Kidney capillary endothelial cell (primary cell): ENCODE data around the gene CTNNA1.
A peak's percentile ranks its signal among the peaks of the same experiment; 100 is the strongest.

Experiments used
- DNase-seq: peaks from one replicate; pipeline ENCODE4 v3.0.0-alpha.2; 2018; ENCODE audit warnings: low spot score

CTNNA1 gene

DNA sequence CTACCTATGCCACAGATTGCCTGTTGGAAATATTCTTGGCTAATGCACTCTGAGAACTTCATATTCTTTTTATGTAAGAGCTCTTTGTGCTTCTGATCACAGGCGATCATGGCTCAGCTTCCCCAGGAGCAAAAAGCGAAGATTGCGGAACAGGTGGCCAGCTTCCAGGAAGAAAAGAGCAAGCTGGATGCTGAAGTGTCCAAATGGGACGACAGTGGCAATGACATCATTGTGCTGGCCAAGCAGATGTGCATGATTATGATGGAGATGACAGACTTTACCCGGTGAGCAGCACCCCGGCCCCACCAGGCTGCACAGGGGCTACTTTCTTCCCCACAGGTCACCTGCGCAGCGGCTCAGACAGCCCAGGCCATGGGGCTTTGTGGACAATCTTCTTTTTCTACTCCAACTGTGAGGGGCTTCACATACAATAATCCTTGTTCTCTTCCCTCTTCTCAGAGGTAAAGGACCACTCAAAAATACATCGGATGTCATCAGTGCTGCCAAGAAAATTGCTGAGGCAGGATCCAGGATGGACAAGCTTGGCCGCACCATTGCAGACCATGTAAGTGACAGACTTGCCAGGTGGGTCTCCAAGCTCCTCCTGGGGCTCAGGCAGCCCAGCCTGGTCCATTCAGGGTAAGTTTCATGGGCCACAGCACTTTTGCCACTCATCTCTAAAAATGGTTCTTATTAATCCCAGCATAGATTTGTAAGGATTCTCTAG, 177.3 kb downstream of the CTNNA1 start:
- DNase-seq = no peak

DNA sequence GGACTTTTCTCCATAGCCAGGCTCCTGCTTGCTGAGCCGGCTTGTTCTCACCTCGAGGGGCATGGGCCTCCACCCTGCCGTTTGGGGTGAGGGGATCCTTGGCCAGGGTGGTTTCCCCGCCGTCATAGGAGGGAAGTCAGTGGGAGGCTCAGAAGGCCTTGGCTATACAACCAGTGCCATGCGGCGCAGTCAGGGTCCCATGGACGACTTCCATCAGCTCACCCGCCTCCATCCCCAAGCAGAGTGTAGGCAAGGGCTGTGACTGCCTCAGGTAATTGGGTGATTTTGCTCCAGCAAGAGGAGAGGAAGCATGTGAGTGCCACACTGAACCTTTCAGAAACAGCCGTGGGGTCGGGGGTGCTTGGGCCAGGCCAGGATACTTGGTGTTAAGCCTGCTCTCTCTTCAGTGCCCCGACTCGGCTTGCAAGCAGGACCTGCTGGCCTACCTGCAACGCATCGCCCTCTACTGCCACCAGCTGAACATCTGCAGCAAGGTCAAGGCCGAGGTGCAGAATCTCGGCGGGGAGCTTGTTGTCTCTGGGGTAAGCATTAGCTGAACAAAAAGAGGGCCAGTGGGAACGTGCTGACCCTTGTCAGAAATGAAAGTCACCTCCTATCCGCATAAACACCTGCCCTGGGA, 179.1 kb downstream of the CTNNA1 start:
- no peak for DNase-seq

DNA sequence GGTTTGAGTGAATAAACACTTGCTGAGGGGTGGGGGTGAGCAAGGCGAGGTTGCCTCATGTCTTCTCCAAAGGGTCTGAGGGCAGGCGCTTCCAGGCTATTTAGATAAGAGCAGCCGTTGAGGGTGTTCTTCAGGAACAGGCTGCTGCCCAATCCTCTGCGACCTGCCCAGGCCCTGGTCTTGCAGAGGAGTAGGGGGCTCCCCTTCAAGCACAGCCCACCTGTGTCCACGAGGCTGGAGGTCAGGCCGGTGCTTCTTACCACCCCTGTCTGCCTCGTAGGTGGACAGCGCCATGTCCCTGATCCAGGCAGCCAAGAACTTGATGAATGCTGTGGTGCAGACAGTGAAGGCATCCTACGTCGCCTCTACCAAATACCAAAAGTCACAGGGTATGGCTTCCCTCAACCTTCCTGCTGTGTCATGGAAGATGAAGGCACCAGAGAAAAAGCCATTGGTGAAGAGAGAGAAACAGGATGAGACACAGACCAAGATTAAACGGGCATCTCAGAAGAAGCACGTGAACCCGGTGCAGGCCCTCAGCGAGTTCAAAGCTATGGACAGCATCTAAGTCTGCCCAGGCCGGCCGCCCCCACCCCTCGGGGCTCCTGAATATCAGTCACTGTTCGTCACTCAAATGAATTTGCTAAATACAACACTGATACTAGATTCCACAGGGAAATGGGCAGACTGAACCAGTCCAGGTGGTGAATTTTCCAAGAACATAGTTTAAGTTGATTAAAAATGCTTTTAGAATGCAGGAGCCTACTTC, 180.5 kb downstream of the CTNNA1 start:
- DNase-seq = no peak

DNA sequence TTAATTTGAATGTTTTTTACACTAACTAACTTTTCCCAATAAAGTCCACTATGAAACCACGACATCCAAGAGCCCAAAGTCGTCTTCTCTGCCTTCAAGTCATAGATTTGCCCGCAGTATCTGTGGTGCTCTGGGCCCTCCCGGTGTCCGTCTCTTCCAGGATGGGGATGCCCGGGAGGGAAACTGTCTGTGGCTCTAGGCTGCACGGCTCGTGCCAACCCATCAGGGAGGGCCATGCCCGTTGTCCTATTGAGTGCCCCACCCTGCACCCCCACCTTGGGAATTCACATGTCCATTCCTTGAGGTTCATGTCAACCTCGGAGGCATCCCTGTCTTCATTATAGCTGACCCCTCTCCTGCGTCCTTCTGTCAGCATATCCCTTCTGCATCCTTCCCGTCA, 181.7 kb downstream of the CTNNA1 start:
- DNase-seq = no peak

DNA sequence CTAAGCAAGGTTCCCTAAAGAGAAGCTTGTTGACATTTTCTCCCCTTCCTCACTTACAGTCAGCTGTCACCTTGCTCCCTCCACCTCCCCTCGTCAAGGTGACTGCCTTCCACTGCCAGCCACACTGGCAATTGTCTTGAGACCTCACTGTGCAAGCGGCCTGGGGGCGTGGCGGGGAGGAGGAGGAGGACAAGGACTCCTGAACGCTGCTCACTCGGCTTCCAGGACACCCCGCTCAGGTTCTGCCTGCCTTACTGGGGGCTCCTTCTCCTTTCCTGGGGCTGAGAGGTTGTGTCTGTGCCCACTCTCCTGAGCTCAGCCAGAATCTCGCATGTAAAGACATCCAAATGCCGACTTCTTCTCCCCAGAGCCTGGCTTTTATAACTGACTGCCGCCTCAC, 182.2 kb downstream of the CTNNA1 start:
- no peak for DNase-seq

DNA sequence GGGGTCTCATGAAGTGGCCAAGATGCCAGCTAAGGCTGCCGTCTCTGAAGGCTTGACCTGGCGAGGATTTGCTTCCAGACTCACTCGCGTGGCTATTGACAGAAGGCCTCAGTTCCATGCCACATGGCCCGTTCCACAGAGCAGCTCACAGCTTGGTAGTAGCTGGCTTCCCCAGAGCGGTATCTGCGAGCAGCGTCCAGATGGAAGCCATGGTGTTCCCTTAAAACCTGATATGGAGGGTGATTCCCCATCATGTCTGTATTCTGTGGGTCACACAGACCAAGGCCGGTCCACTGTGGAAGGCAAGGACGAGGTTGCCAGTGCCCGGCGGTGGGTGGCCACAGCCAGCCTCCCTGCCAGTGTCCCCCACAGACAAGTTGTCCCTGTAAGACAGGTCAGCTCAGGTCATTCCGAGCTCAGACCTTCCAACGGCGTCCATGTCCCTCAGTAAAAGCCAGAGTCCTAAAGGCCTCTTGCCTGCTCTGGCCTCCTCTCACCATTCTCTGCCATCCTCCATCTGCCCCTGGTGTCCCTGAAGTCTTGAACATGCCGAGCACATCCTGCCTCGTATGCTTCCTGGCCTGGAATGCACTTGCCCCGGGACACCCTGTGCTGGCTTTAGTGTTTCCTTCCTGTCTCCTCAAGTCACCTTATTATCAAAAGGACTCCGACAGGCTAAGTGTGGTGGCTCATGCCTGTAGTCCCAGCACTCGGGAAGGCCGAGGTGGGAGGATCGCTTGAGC, 183.2 kb downstream of the CTNNA1 start:
- peak; percentile 83 for DNase-seq

DNA sequence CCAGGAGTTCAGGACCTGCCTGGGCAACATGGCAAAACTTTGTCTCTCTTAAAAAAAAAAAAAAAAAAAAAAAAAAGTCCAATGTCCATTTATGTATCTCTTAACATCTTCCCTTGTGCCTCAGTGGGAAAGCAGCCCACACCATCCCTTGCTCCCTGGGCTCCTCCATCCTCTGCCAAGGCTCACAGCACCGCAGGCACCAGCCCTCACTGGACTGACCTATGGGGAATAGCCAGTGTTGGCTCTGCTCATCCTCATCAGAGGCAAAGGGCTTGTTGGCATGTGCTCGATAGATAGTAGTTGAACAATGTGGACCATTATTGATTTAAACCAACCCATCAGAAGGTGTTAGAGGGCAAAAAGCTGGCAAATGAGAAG, 183.7 kb downstream of the CTNNA1 start:
- no peak for DNase-seq

DNA sequence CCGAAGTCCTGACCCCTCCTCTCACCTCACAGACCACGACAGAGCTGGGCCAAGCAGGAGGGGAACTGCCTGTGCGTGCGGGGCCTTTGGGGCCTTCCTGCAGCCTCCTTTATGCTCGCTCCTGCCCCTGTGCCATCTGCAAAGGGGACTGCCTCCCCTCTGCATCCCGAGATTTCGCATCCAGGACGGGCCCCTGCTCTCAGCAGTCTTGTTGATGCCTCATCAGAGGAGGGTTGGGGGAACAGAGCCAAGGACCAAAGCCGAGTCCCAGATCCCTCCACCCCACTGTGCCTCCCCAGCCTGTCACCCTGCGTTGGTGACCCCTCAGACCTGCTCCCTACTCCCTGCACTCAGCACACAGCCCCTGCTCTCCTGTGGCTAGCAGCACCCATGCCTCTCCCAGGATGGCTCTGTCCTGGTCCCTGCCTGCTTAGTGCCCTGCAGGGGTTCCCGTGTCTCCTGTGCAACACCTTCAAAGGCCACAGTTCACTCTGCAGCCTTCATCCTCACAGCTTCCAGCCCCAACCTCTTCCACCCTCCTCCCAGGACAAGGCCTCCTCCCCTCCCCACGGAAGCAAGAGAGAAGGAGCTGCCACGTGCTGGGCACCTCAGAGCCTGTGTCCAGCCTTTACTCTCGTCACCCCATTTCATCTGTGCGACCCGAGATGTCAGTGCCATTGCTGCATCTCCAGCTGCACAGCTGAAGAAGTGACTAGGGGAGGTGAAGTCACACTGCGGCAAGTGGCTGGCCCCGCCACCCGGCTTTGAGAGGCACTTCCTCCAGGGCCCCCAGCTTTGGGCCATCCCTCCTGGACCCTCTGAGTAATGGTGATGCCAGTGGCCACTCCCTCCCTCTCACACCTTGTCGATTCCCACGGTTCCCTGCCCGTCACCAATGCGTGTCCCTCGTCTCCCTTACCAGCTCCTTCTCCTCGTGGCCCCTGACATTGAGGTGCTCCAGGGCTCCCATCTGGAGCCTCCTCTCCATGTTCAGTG, 184.5 kb downstream of the CTNNA1 start:
- no peak for DNase-seq

DNA sequence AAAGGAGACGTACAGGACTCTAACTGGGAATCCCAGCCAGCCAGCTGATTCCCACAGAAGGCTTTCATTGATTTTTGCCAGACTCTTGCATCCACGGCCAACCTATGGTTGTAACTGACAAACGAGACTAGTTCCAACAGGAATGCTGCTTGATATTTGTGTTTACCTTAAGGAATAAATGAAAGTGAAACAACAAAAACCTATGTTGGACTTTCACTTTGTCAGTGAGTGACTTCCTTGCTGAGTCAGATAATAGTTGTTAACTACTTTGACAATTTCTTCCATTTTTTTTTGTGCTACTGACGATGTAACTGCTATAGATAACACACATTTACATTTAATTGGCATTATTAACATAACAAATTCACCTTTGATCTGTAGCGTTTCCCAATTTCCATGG, 185.3 kb downstream of the CTNNA1 start:
- no peak for DNase-seq

DNA sequence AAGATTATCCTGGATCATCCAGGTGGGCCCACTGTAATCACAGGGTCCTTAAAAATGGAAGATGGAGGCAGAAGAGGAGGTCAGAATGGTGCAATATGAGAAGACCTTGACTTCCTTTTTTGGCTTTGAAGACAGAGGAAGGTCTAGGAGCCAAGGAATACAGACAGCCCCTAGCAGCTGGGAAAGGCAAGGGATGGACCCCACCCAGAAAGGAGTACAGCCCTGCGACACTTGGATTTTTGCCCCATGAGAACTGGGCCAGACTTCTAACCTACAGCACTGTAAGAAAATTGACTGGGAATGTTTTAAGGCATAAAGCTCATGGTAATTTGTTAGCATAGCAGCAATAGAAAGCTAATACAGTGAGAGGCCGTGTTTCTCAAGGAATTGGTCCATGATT, 188.8 kb downstream of the CTNNA1 start:
- no peak for DNase-seq

DNA sequence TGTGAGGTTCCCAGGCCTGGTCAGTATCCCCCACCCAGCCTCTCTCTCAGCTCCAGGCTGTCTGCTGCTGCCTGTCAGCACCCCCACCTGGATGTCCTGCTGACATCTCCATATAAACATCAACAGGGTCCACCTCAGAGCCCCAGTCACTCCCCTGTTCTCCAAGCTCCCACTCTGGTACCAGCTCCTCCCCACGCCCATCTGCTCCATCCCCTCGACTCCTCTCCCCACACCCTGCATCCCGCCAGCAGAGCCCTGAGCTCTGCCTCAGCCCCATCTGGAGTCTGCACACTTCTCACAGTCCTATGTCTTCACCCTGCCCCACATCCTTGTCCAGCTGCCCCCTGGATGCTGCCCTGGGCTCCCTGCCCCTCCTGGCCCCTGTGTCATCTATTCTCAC, 189.6 kb downstream of the CTNNA1 start:
- no peak for DNase-seq

DNA sequence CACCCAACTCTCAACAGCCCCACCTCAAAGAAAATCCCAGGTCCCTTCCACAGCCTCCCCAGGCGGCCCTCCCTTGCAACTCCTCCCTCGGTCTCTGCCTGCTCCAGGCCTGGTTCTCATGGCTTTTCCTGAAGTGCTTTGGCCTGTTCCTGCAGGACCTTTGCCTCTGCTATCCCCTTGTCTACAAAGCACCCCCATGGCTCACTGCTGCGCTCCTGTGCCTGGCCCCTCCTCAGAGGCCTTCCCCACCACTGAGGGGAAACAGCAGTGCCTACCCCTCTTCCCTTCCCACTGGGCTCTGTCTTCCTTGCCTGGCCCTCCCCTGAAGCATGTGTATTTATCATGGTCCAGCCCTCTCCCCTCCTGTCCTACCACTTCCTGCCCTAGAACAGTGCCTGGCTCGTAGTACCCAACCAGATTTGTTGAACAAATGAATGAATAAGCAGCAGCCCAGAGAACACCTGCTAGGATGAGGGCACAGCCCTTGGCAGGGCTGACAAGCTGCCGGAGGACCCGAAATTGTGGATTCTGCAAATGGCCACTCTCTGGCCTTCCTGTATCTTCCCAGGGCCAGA, 190.5 kb downstream of the CTNNA1 start:
- DNase-seq = no peak

DNA sequence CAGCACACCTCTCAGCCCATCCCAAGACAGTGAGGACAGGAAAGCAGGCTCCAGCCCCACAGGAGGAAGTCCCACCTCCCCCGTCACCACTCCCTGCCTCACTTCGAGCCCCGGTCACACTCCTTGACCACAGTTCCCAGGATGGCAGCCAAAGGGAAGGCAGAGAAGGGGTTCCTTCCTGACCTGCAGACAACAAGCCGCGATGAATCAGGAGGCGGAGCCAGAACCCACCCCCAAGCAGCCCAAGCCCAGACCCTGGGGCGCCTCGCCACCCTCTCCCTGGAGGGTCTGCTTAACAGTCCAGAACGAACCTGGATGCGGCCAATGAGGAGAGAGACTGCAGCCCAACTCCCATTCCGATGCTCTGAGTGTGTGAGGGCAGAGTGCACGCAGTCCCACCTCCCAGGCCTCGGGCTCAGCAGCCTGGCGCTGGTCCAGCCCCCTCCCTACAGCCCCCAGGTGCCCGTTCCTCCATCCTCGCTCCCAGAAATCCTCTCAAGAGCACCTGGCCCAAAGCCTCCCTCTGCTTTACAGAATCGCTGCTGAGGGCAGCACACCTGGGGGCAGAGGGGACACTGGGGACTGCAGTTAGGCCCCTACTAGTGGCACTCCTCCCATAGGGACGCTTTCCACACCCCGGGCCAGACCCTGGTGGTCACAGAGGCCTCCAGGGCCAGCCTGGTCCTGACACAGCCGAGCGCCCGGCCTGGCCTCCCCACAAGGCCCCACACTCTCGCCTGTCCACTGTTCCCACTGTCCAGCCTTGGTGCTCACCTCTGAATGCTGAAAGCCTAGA, 191.5 kb downstream of the CTNNA1 start:
- no peak for DNase-seq

DNA sequence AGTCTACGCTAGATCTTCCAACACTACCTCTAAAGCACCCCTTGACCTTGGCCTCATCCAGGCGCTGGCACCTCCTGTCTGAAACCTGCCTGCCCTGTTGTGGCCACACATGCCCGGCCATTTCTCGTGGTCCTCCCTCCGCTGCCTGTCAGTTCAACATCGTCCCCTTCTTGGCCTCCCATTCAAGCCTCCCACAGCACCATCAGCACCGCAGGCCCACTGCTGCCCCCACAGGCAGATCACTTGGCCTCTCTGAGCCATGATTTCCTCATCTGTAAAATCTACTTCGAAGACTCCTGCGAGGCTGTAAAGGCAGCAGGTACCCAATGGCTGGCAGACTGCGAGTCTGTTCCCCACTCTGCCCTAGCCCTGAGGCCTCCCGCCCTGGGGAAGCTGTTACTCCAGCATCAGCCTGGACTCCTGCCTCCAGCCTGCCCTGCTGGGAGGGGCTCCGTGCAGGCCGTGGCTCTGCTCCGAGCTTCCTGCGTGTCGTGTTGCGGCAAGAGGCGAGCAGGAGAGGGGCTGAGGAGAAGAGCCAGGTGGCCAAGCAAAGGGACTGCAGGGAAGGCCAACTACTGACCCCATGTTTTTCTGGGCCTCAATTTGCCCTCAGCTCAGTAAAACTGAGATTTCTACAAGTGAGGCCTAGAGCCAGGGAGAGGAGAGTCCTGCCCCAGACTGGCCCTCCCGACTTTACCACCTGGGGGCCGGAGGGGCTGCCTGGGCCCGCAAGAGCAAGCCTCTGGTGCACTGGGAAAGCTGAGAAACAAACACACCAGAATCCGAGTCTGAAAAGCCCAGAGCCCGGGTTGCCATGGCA, 192.4 kb downstream of the CTNNA1 start:
- no peak for DNase-seq

DNA sequence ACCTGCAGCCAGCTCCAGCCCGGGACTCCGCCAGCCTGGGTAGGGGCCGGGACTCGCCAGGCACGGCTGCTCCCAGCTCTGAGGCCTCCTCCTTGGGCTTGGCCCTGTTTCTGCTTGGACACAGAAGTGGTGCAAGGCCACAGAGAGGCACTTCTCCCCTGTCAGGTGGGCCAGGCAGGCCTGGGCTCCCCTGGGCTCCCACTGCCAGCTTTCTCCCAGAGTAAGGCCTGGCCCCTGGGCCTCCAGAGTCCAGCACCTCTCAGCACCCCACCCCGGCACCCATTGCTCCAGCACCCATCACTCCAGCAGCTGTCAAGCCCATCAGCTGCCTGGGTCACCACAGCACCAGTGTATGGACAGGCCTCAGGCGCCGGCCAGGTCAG, 193.0 kb downstream of the CTNNA1 start:
- no peak for DNase-seq

DNA sequence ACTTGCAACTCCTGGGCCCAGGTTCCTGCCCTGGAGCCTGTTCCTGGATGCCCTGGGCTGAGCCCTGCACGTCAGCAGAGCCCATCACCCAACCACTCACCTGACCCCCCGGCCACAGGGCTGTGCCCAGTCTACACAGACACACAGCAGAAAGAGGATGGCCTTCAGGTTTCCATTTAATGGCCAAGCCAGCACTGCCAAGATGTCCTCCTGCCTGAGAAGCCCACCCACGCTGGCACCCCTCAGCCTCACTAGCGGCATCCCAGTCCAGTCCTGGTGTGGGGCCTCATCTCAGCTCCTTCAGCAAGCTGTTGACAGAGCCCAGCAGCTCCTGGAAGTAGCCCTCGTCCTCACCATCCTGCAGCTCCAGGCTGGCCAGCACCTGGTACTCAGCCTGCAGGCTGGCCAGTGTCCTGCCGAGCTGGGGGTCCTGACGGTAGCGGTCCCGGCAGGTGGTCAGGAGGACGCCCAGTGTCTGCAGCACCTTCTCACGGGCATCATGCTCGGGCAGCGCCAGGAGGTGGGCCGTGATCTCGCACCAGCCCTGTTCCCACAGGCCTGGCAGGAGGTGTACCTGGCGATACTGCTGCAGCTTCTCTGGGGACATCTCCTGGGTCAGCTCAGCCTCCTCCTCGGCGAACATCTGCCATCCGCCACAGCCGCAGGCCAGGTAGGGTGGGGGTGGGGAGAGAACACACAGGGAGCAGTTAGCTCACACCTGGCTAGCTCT, 193.8 kb downstream of the CTNNA1 start:
- no peak for DNase-seq

DNA sequence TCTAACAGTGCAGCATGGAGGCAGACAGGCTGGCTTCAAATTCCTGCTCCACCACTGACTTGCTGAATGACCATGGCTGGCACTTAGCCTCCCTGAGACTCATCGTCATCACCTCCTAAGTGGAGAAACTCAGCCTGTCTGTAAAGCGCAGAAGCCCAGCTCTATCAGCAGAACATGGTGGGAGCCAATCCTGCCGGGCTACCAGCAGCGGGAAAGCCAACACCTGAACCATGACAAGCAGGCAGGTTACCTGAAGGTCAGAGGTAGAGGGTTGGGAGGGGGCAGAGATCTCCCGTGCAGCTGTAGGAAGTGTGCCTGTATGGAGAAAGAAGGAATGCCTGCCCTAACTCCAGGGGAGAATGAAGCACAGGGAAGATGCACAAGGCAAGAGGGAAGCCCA, 194.6 kb downstream of the CTNNA1 start:
- DNase-seq = no peak

DNA sequence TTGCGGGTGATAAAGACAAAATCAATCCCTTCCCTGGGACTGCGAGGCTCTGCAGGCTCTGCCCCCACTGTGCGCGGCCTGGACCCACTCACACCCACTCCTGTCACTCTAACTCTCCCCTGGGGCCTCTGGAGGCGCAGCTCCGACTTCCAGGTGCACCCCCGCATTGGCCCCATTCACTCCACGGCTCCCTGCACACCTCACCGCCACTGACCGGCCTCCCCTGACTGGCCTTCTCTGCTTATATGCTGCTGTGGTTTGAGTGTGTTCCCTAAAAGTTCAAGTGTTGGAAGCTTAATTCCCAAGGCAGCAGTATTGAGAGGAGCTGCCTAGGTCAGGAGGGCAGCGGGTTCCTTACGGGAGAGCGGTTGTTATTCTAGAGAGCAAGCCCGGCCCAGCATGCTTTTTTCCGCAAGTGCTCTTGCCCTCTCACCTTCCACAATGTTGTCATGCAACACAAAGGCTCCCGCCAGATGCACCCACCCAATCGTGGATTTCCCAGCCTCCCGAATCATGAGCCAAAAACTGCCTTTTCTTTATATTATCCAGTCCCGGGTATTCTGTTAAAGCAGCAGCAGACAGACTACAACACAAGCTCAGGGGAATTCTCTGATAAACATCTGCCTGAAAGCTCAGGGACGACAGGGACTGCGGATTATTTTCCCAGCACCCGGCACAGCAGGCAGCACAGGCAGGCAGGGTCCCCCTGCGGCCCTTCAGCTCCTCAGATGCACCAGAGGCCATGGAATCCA, 195.4 kb downstream of the CTNNA1 start:
- no peak for DNase-seq
